HG03108 (cell line): ENCODE results near the gene PRELID3B.

Experiments used
- ATAC-seq: cut with Tn5 transposase; IDR thresholded peaks from one replicate; pipeline ENCODE4 v1.9.1; 2021; ENCODE audit warnings: moderate library complexity; ENCODE audit not compliant: unreplicated experiment

The PRELID3B gene

DNA sequence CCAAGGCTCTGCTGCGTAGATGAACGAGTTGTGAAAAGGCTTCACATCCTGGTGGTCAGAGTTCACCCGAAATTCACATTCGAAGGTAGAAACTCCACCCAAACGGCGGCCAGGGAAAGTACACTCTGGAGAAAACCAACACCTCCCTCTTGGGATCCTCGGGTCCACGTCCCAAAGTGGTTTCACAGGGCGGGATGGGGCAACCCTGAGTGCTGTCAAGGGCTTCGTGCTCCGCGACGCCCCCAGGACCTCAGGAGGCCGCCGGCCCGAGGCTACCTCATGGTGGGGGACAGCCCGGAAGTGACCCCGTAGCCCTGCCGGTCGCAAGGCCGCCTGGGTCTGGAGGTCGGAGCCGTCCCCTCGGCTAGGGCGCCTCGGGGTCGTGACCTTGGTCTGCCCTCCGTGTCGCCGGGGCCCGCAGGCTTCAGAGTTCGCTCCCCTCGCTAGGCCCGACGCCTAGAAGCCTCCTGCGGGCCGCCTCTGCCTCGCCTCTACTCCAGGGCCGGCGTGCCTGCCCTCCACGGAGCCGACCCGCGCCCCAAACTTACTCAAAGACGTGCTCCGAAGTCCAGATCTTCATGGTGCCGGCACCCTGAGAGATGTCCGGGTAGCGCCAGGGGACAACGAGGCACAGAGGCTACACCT lies at the start of gene PRELID3B:
Gene PRELID3B, minus strand, starts transcription at position 636 of the 645 bp plus-strand sequence. Its CDS starts 56 bp downstream, at position 580.
- ATAC-seq = peak; percentile 20

DNA sequence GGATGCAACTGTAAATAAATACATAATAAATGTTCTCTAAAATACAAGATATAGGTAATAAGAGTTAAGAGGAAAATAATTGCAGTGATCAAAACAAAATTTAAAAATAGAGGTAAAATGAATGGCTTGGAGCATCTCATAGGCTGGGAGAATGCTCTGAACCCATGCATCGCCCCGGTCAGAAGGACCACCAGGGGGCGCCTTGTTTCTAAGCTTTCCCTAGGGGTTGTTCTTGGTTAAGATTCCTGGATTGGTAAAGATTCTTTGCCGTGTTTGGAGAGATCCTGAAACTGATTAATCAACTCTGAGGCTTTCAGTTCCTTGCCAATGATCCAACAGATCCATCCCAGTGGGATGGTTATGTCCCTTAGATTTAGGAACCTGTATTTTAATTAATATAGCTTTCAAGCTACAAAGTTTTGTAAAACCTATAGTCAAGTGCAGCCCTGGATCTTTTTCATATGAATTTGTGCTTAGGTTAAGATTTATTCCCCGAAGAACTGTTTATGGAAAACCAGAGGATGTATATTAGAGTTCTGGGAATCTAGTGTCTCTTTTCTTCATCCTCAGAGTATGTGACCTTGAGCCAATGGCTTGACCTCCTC lies 45.3 kb upstream of the PRELID3B start:
- ATAC-seq = no peak

DNA sequence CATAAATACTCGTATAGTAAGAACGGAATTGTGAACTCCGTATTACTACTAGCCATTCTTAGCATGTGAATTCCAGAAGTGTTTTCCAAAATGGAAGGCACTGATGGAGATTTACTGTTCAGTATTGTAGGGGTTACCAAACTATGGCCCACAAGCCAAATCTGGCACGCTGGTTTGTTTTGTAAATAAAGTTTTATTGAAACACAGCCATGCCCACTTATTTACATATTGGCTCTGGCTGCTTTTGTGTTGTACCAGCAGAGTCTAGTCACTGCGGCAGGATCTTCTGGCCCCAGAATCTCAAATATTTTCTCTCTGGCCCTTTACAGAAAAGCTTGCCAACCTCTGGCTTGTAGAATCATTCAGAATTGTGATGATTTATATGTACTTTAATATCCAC lies 44.3 kb upstream of the PRELID3B start:
- no peak for ATAC-seq

DNA sequence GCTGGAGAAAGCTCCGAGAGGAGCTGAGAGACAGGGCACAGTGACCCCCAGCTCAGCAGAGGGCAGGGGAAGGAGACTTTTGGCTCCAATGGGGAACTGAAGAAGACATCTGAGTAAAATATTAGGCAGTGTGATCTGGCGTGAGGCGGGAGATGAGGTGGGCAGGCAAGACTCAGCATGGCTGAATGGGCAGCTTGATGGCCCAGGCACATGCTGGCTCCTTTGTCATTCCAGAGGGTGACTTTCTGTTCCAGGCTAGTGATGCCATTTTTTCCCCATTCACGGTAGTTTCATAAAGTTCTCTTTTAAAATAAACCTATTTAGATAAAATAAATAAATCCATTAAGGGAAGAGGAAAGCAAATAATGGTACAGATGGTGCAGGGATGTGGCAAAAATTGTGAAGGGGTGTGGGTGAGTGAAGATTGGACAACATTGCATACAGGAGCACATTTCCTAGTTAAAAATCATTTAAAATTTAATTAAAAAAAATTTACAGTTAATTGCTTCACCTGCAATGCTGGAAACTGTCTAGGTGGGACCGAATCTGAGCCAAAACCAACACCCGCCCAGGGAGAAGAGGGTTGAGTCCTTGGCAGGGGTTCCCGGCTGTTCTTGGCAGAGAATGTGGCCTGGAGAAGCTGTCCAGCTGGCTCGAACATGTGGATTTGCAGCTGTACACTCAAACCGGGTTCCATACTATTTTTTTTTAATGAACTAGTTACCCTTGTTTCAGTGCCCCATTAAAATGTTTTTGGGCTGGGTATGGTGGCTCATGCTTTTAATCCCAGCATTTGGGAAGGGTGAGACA lies 41.7 kb upstream of the PRELID3B start:
- no peak for ATAC-seq

DNA sequence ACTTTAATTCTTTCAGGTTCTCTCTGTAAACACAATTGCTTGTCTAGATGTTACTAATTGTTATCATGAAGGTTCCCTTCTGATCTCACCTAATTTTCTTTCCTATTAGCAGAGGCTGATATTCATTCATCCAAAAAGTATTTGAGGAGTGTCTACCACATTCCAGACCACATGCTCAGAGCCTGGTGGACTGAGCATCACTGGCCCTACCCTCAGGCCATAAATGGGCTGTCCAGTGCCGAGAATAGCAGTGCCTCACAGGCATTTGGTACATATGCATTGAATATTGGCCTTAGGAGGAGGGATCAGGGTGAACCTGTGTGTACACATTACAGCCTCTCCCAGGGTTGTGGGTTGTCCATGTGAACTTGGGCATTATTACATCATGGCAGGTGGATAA lies 40.4 kb upstream of the PRELID3B start:
- ATAC-seq = no peak

DNA sequence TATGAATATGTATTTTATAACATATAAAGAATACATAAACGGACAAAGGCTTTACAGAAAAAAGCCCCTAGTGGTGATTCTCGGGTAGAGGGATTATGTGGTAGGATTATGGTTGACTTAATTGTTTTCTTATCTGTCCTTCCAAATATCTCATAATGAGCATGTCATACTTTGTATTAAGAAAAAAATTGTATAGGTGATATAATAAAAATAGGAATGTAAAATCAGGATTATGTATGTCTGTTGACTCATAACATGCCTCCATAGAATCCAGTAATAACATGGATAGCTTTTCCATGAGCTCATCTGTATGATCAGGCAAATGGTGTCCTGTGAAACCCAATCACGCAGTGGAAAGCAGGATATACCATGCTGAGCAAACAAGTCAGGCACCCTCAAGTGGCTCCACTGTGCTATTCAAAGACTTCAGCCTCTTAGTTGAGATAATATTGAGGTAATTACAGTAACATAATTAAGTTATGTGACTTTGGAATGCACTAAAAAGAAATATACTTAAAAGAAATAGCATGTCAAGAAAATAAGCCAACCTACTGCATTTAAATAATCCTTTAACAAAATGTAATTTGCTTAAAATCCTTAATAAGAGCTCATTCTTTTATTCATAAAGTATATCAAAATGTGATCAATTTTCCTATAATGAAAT lies 39.6 kb upstream of the PRELID3B start:
- no peak for ATAC-seq

DNA sequence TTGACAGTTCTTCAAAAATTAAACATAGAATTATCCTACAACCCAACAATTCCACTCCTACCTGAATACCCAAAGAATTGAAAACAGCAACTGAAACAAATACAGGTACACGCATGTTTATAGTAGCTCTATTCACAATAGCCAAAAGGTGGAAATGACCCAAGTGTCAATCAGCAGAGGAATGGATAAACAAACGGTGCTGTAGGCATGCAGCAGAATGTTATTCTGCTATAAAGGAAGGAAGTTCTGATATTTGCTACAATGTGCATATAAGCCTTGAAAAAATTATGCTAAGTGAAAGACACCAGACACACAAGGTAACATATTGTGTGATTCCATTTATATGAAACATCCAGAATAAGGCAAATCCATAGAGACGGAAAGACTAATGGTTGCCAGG lies 38.5 kb upstream of the PRELID3B start:
- no peak for ATAC-seq

DNA sequence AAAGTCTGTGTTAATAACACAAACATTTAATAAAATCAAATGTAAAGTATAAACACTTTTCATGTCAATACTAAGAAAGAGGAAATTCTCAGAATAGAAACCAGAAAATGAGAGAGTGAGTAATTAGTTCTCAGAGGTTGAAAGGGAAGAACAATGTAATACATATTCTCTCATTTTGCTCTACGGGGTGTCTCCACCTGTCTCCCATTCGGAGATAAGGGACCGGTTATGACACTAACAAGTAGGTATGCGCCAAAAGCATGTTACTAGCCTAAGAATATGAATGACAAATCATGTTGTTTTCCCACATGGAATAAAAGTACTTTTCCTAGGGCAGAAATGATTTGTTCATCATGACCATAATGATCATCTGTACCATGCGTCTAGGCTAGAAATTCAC lies 35.6 kb upstream of the PRELID3B start:
- no peak for ATAC-seq

DNA sequence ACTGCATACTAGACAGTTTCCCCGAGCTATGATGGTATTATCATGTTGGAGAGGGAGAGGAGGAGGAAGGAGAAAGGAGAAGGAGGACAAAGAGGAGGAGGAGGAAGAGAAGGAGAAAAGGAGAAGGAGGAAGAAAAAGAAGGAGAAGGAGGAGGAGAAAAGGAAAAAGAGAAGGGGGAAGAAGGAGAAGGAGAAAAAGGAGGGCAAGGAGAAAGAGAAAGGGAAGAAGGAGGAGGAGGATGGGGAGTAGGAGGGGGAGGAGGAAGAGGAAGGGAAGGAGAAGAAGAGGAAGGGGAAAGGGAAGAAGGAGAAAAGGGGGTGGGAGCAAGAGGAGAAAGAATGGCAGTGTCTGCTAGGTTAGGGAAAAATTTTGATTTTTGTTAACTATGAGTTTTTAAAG lies 35.1 kb upstream of the PRELID3B start:
- no peak for ATAC-seq

DNA sequence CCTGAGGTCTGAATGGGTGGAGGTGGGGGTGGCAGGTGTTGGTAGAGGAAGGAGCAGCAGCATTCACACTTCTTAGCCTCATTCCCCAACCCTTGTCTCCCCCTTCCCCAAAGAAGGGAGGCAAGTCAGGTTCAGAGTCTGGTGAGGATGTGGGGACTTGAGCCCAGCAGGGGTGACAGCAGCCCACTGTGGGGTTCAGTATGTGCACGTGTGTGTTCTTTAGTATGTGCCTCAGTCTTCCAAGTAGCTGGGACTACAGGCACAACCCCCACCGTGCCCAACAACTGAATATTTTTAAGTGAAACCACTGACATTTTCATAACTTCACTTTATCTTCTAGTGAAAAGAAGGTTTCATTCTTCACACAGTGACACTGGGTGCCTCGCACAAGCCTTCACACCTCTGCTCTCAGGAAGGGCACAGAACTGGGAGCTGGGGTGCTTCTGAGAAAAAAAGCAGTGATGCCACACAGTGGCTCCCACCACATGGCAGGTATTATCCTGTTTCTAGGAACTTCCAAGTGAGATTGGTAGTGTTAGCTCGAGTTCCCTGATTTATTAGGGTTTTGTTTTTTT lies 33.4 kb upstream of the PRELID3B start:
- no peak for ATAC-seq

DNA sequence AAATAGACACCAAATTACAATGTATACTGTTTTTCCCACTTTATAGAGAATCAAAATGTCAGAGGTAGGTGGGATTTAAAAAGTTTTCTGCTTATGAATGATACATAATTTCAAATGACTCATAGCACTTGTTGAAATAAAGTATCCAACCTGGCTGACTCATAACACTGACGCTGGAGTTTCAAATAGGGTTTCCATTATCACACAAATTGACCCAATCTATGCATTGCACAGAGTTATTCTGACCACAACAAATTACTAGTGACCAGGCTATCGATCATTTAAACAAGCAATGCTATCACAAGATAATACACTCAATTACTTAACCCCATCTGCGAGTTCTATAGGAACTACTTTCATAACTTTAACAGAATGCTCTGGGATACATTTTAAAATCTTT lies 31.9 kb upstream of the PRELID3B start:
- no peak for ATAC-seq

DNA sequence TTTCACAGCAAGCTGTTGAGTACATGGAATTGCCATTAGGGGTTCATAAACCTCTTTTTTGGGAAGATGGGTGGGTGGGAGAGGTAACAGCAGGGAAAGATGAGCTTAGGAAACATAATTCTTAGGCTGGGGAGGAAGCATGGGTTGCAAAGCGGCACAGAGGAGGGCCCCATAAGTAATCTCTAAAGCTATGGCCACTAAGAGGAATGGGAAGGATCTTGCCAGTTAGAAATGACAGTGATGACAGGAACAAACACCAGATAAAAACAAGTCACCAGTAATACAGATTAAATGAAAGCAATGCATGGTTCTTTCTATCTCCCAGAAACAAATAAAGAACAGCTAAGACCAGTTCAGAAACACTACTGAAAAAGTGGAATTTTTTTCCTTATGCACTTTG lies 31.0 kb upstream of the PRELID3B start:
- ATAC-seq = no peak

DNA sequence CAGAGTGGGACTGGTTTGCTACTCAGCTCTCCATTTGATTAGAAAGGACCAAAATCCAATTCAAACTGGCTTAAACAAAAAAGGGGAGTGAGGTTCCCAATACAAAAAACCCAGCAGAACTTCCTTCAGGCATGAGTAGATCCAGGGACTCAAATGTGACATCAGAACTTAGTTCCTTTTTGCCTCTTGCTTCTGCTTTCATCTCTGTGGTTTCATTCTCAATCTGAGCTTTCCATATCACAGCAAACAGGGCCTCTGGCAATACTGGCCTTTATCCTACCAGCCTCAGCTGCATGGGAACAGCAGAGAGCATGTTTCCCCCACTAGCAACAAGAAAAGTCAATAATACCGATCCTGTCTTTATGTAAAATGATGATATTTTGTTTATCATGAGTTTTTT lies 28.6 kb upstream of the PRELID3B start:
- ATAC-seq = no peak

DNA sequence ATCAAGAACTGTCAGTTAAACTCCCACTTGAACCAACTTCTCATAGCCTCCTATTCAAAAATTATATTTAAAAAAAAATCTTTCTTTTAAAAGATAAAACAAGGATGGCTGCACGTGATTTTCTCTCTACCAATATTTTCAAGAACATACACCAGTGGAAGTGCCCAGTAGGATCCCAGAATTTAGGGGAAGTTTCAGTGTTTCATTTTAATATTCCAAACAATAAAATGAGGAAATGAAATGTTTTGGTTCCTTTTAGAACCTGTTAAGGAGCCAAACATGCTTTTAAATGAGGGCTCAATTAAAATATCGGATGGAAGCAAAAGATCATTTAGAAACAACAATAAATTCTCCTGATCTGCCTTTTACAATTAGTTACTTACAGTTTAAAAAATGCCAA lies 26.4 kb upstream of the PRELID3B start:
- ATAC-seq = no peak

DNA sequence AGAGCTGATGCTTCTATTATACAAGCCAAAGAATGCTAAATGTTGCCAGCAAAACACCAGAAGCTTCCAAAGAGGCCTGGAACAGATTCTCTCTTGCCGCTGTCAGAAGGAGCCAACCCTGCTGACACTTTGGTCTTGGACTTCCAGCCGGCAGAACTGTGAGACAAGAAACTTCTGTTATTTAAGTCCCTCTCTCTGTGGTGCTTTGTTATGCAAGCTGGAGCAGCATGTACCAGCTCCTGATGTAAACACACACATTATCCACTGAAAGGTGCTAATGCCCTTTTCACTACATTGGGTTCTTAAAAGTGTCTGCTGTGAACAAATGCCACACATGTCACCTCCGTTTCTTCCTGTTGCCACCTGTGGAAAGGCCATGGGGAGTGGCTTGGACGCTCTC lies 25.9 kb upstream of the PRELID3B start:
- ATAC-seq = no peak

DNA sequence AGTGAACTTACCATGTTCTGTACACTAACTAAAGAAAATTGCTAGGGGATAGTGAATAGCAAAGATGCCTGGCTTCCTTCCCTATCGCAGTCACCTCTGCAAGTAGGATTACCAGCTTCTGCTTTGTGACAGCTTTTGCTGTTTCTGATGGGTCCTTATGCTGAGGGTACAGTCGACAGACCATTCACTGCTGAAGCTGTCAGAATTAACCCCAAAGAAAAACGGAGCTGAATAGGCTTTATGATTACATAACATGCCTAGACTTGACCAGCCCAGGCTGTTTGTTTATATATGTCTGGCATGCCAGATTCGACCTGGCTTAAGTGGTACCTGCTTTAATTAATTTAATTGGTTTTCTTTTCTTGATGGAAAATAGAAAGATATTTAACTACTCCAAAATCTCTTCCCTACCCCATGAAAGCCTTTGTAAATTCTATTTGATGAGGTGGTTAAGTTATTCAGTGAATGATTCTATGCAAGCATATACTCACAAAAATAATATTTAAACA lies 21.7 kb upstream of the PRELID3B start:
- ATAC-seq = no peak

DNA sequence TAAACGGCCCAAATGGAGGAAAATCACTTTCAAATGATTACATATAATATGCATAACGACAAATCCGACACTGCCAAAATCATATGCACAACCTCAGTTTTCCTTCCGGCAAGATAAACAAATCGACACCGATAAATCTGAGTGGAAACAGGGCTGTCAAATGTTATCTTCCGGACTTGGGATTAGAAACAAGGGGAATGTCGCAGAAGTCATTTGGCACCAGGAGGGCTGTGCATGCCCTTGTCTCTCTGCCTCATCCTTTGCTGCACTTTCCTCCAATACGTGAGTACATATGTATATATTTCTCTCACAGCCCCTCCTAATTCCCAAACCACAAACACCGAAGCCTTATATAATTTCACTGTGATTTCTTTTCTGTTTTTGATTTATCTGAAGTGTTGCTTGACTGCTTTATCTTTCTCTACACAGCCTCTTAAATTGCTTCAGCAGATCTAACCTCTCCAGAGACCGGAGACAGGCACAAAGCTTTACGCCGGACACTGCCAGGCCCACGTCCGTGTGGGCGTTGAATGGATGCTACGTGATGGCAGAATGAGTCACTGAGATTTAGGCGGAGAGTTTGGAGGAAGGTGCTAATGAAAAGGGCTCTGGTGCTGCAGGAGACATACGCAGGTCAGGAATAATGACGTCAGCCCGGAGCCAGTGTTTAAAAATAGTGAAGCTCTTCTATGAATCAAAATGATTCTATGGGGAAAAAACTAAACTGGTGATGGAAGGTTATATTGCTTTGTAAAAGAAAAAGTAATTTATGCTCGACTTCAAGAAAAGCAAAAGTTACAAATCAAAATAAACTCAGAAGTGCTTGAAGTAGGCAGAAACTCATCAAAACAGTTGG lies 21.0 kb upstream of the PRELID3B start:
- ATAC-seq = no peak

DNA sequence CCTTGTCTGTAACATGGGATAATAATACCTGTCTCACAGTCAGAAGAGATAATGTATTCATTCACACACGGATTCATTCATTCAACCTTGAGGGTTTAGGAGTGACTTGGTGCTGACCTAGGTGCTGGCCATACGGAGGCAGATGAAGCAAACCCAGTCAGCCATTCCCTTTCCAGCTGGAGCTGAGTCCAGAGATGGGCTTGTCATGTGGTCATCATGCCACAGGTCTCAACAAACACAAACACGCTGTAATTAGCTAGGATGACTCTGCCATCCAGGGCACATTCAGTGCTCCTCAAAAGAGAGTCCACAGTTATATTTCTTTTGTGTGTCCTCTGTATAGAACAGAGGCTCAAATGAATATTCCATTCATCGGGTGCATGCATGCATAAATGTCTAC lies 19.5 kb upstream of the PRELID3B start:
- ATAC-seq = no peak

DNA sequence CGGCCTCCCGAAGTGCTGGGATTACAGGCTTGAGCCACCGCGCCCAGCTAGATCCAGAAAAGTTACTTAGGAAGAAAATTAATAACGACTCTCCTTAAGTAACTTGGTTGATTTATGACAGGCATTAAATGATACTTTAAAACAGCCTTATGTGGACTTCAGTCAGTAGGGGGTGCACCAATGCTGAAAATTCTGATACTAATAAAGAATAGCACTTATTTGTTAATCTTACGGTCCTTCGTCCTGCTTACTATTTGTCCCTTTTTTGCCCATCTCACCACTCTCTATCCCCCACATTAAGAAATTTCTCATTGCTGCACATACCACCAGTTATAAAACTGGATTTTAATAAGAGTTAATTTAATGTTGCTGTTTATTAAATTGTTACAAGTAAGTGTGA lies 12.7 kb upstream of the PRELID3B start:
- no peak for ATAC-seq

DNA sequence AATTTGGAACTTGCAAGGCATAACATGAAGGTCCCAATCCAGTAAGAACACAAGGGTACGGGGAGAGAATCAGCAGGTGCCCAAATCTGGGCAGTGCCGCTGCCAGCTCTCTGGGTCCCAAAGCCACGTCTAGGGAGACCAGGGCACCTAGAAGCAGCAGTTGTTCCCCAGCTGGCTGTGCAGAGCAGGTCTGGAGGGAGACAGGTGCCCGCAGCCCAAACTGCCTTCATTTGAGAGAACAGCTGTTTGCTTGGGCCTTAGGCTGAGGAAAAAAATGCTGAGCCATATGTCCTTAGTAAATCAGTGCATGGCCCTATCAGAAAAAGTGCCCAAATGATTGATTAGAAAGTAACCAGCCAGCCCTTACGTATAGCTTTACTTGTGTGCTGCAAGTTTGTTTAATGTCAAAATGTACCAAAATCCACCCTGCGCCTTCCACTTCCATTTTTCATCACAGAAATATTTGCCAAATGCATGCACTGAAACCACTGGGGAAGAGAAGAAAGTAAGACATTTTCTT lies 9.1 kb upstream of the PRELID3B start:
- no peak for ATAC-seq
